A549 (cell line): Measurements from ENCODE around the gene RPAIN. TPM values are rescaled to one million over a fixed set of nuclear protein-coding genes. Genes with fewer than 3 reads are reported as not detected.

Source experiments
- ATAC-seq, 2 experiments: fragments of 200-7000 bp in 1 of 2; fragments of >200 bp in 1 of 2; cut with Nextera tagmentation in 1 of 2; cut with Tn5 transposase in 1 of 2; 3 replicates each; pipeline versions ENCODE4 v1.8.0 to v1.9.1; 2018 to 2020; ENCODE audit warnings: mild to moderate bottlenecking in 1 of 2, moderate library complexity in 1 of 2
- CTCF ChIA-PET: fragments of 300-600 bp; sonication (Branson Sonifier 250); formaldehyde crosslinking; extraction: SDS; loops from one replicate; lab custom pipeline; 2021; ENCODE audit warnings: antibody characterized with exemption, inconsistent platforms; lab: Yijun Ruan, JAX
- POLR2A ChIA-PET: fragments of 350-600 bp; formaldehyde crosslinking; extraction: SDS; loops from one replicate; lab custom pipeline; 2021; ENCODE audit warnings: antibody characterized with exemption, inconsistent platforms; lab: Yijun Ruan, JAX
- DNase-seq, 2 experiments: peaks; one replicate each; pipeline versions ENCODE4 v3.0.0 to v3.0.0-alpha.2; 2011 to 2016; ENCODE audit warnings: low read depth in 1 of 2, low spot score in 1 of 2
- FAIRE-seq: peaks from 2 replicates; lab custom pipeline; 2011; peaks lifted over from hg19 to GRCh38; lab: Jason Lieb, UNC
- H3K27ac ChIP-seq, 2 experiments: fragments of >200 bp; sonication (Bioruptor Twin); formaldehyde crosslinking; 3 replicates each; pipeline ENCODE4 v1.5.1; 2016 to 2017
- H3K4me1 ChIP-seq: fragments of >200 bp; sonication (Bioruptor Twin); formaldehyde crosslinking; 3 replicates; pipeline ENCODE4 v1.6.1; 2016
- H3K4me2 ChIP-seq: fragments of >200 bp; sonication (Bioruptor Twin); formaldehyde crosslinking; 3 replicates; pipeline ENCODE4 v1.6.1; 2016
- H3K4me3 ChIP-seq: fragments of >200 bp; sonication (Bioruptor Twin); formaldehyde crosslinking; 3 replicates; pipeline ENCODE4 v1.5.1; 2016
- H3K9me3 ChIP-seq: fragments of >200 bp; sonication (Bioruptor Twin); formaldehyde crosslinking; 3 replicates; pipeline ENCODE4 v1.6.1; 2016
- CHD2 ChIP-seq: fragments of 150-350 bp; IDR thresholded peaks from 2 replicates; pipeline ENCODE4 v1.6.1; 2014; ENCODE audit warnings: low read length; ENCODE audit not compliant: partially characterized antibody
- CHD4 ChIP-seq: fragments of 200-600 bp; sonication (generic); IDR thresholded peaks from 2 replicates; pipeline ENCODE4 v1.6.1; 2016; ENCODE audit warnings: antibody characterized with exemption, mild to moderate bottlenecking, borderline replicate concordance
- EP300 ChIP-seq, 2 experiments: fragments of >200 bp; sonication (Bioruptor Twin); formaldehyde crosslinking; IDR thresholded peaks; 2 replicates in 1 of 2; 3 replicates in 1 of 2; pipeline ENCODE4 v1.6.1; 2016 to 2017
- FOSB ChIP-seq: fragments of 250-450 bp; sonication (Bioruptor Pico); IDR thresholded peaks from 2 replicates; pipeline ENCODE4 v1.5.0; 2020; ENCODE audit warnings: mild to moderate bottlenecking, moderate library complexity
- FOSL2 ChIP-seq, 2 experiments: fragments of 450-650 bp in 1 of 2; fragments of >200 bp in 1 of 2; sonication (Bioruptor Twin) in 1 of 2; formaldehyde crosslinking; IDR thresholded peaks; 2 replicates each; pipeline versions ENCODE4 v1.5.0 to v1.6.1; 2016 to 2020; ENCODE audit warnings: mild to moderate bottlenecking in 1 of 2, moderate library complexity in 1 of 2
- HDAC2 ChIP-seq: fragments of 200-600 bp; sonication (generic); IDR thresholded peaks from 2 replicates; pipeline ENCODE4 v1.6.1; 2016
- HEYL ChIP-seq: fragments of 250-450 bp; sonication (Bioruptor Pico); IDR thresholded peaks from 2 replicates; pipeline ENCODE4 v1.8.0; 2021; ENCODE audit warnings: mild to moderate bottlenecking, moderate library complexity
- JUN ChIP-seq, 2 experiments: fragments of >200 bp; sonication (Bioruptor Twin); formaldehyde crosslinking; IDR thresholded peaks; 2 replicates in 1 of 2; 3 replicates in 1 of 2; pipeline ENCODE4 v1.6.1; 2016 to 2017
- KDM1A ChIP-seq: fragments of 200-600 bp; sonication (generic); IDR thresholded peaks from 2 replicates; pipeline ENCODE4 v1.6.1; 2016; ENCODE audit warnings: low read depth, mild to moderate bottlenecking
- KDM5A ChIP-seq: fragments of 200-600 bp; sonication (generic); IDR thresholded peaks from 2 replicates; pipeline ENCODE4 v1.6.1; 2016; ENCODE audit warnings: antibody characterized with exemption, mild to moderate bottlenecking
- NFE2L2 ChIP-seq: fragments of 150-350 bp; conservative IDR thresholded peaks from 2 replicates; pipeline ENCODE4 v1.6.1; 2014; ENCODE audit warnings: low read length
- NR3C1 ChIP-seq: fragments of >200 bp; sonication (Bioruptor Twin); formaldehyde crosslinking; IDR thresholded peaks from 3 replicates; pipeline ENCODE4 v1.6.1; 2017
- PHF8 ChIP-seq: fragments of 200-600 bp; sonication (generic); IDR thresholded peaks from 2 replicates; pipeline ENCODE4 v1.6.1; 2016; ENCODE audit warnings: low read depth, mild to moderate bottlenecking, antibody characterized with exemption, moderate library complexity, borderline replicate concordance
- POLR2A ChIP-seq: IDR thresholded peaks from 2 replicates; pipeline ENCODE4 v1.6.1; 2012; ENCODE audit warnings: mild to moderate bottlenecking, low read length
- POLR2AphosphoS2 ChIP-seq: conservative IDR thresholded peaks from 2 replicates; pipeline ENCODE4 v1.6.1; 2012; ENCODE audit warnings: low read length, improper control_type of control experiment, inconsistent platforms
- RCOR1 ChIP-seq: fragments of 150-350 bp; IDR thresholded peaks from 2 replicates; pipeline ENCODE4 v1.6.1; 2014; ENCODE audit warnings: antibody characterized with exemption, low read length, low read depth
- SREBF2 ChIP-seq: fragments of 450-650 bp; IDR thresholded peaks from 2 replicates; pipeline ENCODE4 v1.6.1; 2014; ENCODE audit warnings: mild to moderate bottlenecking, moderate library complexity
- ZNF302 ChIP-seq: fragments of 250-450 bp; sonication (Bioruptor Pico); IDR thresholded peaks from 2 replicates; pipeline ENCODE4 v1.9.0; 2021; ENCODE audit warnings: inconsistent platforms, mild to moderate bottlenecking, moderate library complexity
- WGBS: methylation state at CpG from one replicate; pipeline ENCODE4 v1.1.6; 2017; ENCODE audit errors: missing lambda C conversion rate; 5-methylcytosine and 5-hydroxymethylcytosine counted together
- polyA plus RNA-seq, 4 experiments: library from polyadenylated mRNA; depleted of rRNA in 3 of 4; stranded (reverse); fragments of >200 nt; fragmentation: RNase III in 1 of 4; extraction: RNeasy Plus Mini Kit Qiagen cat#74134 plus additional on column Dnase treatment in 1 of 4; gene quantifications; 2 replicates in 3 of 4; 3 replicates in 1 of 4; pipeline ENCODE4 v1.2.3, GENCODE V29; 2011 to 2017
- TF ChIP-seq, protein P1 (sequence below): fragments of >200 bp; sonication (Bioruptor Twin); formaldehyde crosslinking; IDR thresholded peaks from 3 replicates; pipeline ENCODE4 v1.6.1; 2016
- TF ChIP-seq, protein P2 (sequence below): fragments of >200 bp; sonication (Bioruptor Twin); formaldehyde crosslinking; IDR thresholded peaks from 3 replicates; pipeline ENCODE4 v1.5.1; 2016
- TF ChIP-seq, protein P3 (sequence below): fragments of 150-350 bp; IDR thresholded peaks from 2 replicates; pipeline ENCODE4 v1.6.1; 2014; ENCODE audit warnings: low read depth, mild to moderate bottlenecking, low read length

The RPAIN gene
- polyA plus RNA-seq, 2 of the 4 experiments (the other 2 are of a cell fraction) = 67.6 to 71.9 TPM

DNA sequence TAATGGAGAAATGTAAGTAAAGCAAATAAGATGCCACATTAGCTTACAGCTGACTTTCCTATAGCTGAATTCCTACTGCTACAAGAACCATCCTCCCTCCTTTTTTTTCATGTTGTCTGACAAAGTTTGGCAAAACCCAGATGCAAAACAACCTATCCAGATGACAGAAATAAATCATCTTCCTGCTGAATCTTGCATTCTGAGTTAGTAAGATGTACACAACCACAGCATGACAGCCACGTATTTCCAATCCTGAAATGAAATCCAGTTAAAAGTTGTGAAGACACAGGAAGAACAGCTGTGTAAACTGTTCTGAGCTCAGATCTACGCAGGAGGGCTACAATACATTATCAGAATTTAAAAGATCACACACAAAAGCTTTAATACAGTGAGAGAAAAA, 53.9 kb downstream of the RPAIN start:
- CTCF ChIA-PET = interaction anchor here (1.3 to 3.1 kb wide), 3 partner anchors 10 to 35 kb away, joined by 4 to 14 read pairs (median 7); partner anchors contain the start of genes C1QBP, DERL2 and MIS12
- no peak for ATAC-seq
- Histone ChIP-seq H3K27ac (no peak overlapping the region), H3K9me3 (peaks cover 16% of the 10 kb centered on the region; the same call in 2 of the 3 replicates), H3K4me2 (no peak overlapping the region), H3K4me1 (no peaks in the 10 kb centered on the region)
- WGBS = 91% methylated on average over 2 of the region's 2 CpGs
- DNase-seq = no peak
- TF ChIP-seq SREBF2 = no peak
- TF ChIP-seq EP300 (IDR thresholded peaks at IDR 0.05) = no peak
- TF ChIP-seq JUN (IDR thresholded peaks at IDR 0.05) = no peak
- TF ChIP-seq ZNF302 (CRISPR knock-in tag) = no peak
- TF ChIP-seq FOSL2 (IDR thresholded peaks at IDR 0.05) = no peak
- TF ChIP-seq FOSL2 (CRISPR knock-in tag; IDR thresholded peaks at IDR 0.05) = no peak
- no peak for TF ChIP-seq POLR2AphosphoS2
- no peak for TF ChIP-seq FOSB (CRISPR knock-in tag)
- TF ChIP-seq PHF8 = no peak
- no peak for TF ChIP-seq NR3C1
- TF ChIP-seq HDAC2 = no peak
- TF ChIP-seq RCOR1 = no peak
- TF ChIP-seq KDM1A = no peak
- TF ChIP-seq NFE2L2 = no peak
- TF ChIP-seq, all 56 proteins: peak for 0
- FAIRE-seq = no peak
- POLR2A ChIA-PET = interaction anchor here (1.6 kb wide), 1 partner anchor 12 kb away, joined by 4 read pairs; the partner anchor contains the start of genes DERL2 and MIS12
- no peak overlapping the region for H3K4me3 ChIP-seq

DNA sequence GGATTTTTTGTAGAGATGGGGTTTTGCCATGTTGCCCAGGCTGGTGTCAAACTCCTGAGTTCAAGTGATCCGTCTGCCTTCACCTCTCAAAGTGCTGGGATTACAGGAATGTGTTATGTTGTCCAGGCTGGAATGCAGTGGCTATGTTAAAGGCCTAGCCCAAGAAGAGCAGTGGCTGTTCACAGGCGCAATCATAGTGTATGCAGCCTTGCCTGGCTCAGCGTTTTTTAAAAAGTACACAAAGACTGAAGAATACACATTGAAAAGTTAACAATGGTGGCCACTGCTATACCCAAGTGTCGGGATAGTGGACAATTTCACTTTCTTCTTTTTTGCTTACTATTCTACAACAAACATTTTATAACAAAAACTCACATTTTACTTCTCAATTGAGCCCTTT, 59.0 kb downstream of the RPAIN start:
- Histone ChIP-seq H3K4me1 (no peaks in the 10 kb centered on the region), H3K4me2 (no peak overlapping the region), H3K9me3 (peaks cover 16% of the 10 kb centered on the region; the same call in 2 of the 3 replicates), H3K27ac (no peak overlapping the region), H3K4me3 (no peak overlapping the region)
- ChIA-PET POLR2A (no interaction called here), CTCF (interaction anchor here (2.5 to 3.5 kb wide), 2 partner anchors 8 to 39 kb away, joined by 8 to 12 read pairs; partner anchors contain the start of gene C1QBP)
- ATAC-seq (no peak), FAIRE-seq (no peak), DNase-seq (no peak)
- 94% methylated on average over 4 of the region's 4 CpGs for WGBS
- TF ChIP-seq CHD4 (no peak), SREBF2 (no peak), HEYL (CRISPR knock-in tag) (no peak), KDM5A (no peak), JUN (IDR thresholded peaks at IDR 0.05) (no peak), POLR2A (no peak), CHD2 (no peak)
- TF ChIP-seq, protein P1, sequence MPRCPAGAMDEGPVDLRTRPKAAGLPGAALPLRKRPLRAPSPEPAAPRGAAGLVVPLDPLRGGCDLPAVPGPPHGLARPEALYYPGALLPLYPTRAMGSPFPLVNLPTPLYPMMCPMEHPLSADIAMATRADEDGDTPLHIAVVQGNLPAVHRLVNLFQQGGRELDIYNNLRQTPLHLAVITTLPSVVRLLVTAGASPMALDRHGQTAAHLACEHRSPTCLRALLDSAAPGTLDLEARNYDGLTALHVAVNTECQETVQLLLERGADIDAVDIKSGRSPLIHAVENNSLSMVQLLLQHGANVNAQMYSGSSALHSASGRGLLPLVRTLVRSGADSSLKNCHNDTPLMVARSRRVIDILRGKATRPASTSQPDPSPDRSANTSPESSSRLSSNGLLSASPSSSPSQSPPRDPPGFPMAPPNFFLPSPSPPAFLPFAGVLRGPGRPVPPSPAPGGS = no peak
- TF ChIP-seq, protein P2, sequence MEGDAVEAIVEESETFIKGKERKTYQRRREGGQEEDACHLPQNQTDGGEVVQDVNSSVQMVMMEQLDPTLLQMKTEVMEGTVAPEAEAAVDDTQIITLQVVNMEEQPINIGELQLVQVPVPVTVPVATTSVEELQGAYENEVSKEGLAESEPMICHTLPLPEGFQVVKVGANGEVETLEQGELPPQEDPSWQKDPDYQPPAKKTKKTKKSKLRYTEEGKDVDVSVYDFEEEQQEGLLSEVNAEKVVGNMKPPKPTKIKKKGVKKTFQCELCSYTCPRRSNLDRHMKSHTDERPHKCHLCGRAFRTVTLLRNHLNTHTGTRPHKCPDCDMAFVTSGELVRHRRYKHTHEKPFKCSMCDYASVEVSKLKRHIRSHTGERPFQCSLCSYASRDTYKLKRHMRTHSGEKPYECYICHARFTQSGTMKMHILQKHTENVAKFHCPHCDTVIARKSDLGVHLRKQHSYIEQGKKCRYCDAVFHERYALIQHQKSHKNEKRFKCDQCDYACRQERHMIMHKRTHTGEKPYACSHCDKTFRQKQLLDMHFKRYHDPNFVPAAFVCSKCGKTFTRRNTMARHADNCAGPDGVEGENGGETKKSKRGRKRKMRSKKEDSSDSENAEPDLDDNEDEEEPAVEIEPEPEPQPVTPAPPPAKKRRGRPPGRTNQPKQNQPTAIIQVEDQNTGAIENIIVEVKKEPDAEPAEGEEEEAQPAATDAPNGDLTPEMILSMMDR = no peak
- TF ChIP-seq, protein P3, sequence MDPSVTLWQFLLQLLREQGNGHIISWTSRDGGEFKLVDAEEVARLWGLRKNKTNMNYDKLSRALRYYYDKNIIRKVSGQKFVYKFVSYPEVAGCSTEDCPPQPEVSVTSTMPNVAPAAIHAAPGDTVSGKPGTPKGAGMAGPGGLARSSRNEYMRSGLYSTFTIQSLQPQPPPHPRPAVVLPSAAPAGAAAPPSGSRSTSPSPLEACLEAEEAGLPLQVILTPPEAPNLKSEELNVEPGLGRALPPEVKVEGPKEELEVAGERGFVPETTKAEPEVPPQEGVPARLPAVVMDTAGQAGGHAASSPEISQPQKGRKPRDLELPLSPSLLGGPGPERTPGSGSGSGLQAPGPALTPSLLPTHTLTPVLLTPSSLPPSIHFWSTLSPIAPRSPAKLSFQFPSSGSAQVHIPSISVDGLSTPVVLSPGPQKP = no peak
